ENCODE results near the gene FBN1. TPM values are rescaled to one million over a fixed set of nuclear protein-coding genes. Genes with fewer than 3 reads are reported as not detected.

Gene FBN1
- total and polyA plus RNA-seq, 2 experiments from 2014 or later, result 1.9 to 3.8 TPM

GRCh38 chr15:48426941-48427340 is 218.6 kb downstream of the FBN1 start:
- Histone ChIP-seq H4K20me1 (replicated peaks; ENCODE audit: insufficient read depth) (no peaks in the 10 kb centered on the region), H3K27ac (ENCODE audit: low read depth) (no peak overlapping the region), H3K4me1 (ENCODE audit: insufficient read depth) (peaks cover 4% of the 10 kb centered on the region; the same call in 1 of the 2 replicates), H3K79me2 (replicated peaks; ENCODE audit: insufficient read depth) (no peaks in the 10 kb centered on the region), H3K27me3 (ENCODE audit: insufficient read depth) (no peaks in the 10 kb centered on the region), H2AFZ (no peak overlapping the region), H3K4me3 (no peak overlapping the region), H3K36me3 (ENCODE audit: insufficient read depth) (no peaks in the 10 kb centered on the region; the same call in 1 of the 2 replicates), H3K4me2 (no peak overlapping the region), H3K9me2 (ENCODE audit: insufficient read depth) (peaks cover 8% of the 10 kb centered on the region; the same call in 1 of the 2 replicates), H3F3A (replicated peaks; ENCODE audit: low read depth) (no peaks in the 10 kb centered on the region)
- no peak overlapping the region for H3K4me3 Mint-ChIP-seq
- TF ChIP-seq POLR2AphosphoS5 (IDR thresholded peaks at IDR 0.05; ENCODE audit: low read depth), result no peak
- no peak for TF ChIP-seq ETS1 (IDR thresholded peaks at IDR 0.05)
- no peak for TF ChIP-seq STAT1 (IDR thresholded peaks at IDR 0.05; ENCODE audit: unreplicated experiment)
- TF ChIP-seq ZNF114 (CRISPR knock-in tag; IDR thresholded peaks at IDR 0.05), result no peak
- no peak for TF ChIP-seq JUNB (IDR thresholded peaks at IDR 0.05; ENCODE audit: unreplicated experiment)
- TF ChIP-seq NANOG (IDR thresholded peaks at IDR 0.05; ENCODE audit: borderline replicate concordance), result no peak
- no peak for TF ChIP-seq ZNF462 (CRISPR knock-in tag; IDR thresholded peaks at IDR 0.05)
- no peak for TF ChIP-seq CTCF (conservative IDR thresholded peaks at IDR 0.05; ENCODE audit: low read depth in 2 of 2)
- no peak for TF ChIP-seq REST (IDR thresholded peaks at IDR 0.05; ENCODE audit: unreplicated experiment)
- no peak for TF ChIP-seq ZNF331 (CRISPR knock-in tag; IDR thresholded peaks at IDR 0.05; ENCODE audit: low read depth)
- TF ChIP-seq EZH2 (IDR thresholded peaks at IDR 0.05; ENCODE audit: low read depth, unreplicated experiment), result no peak
- TF ChIP-seq CREB1 (CRISPR knock-in tag; IDR thresholded peaks at IDR 0.05; ENCODE audit: low read depth), result no peak
- no peak for TF ChIP-seq EZH2phosphoT487 (IDR thresholded peaks at IDR 0.05; ENCODE audit: unreplicated experiment)
- H3K27me3 Mint-ChIP-seq (ENCODE audit: insufficient read depth, low read depth, poor library complexity), result no peaks in the 10 kb centered on the region
- H3K9me3 Mint-ChIP-seq, result no peaks in the 10 kb centered on the region
- DNase-seq (ENCODE audit: low spot score) (no peak), ATAC-seq (no peak)
- no peaks in the 10 kb centered on the region for H3K36me3 Mint-ChIP-seq (ENCODE audit: low read depth)
- H3K4me1 Mint-ChIP-seq, result peaks cover 4% of the 10 kb centered on the region
- H3K27ac Mint-ChIP-seq, result no peak overlapping the region
